Dermis microvascular lymphatic vessel endothelial cell (primary cell): ENCODE results near the gene PRPF31. TPM values are rescaled to one million over a fixed set of nuclear protein-coding genes. Genes with fewer than 3 reads are reported as not detected.

Experiments
- DNase-seq, 2 donors: peaks; one replicate each; pipeline versions ENCODE4 v3.0.0 to v3.0.0-alpha.2; 2010; ENCODE audit warnings: low read depth in 2 of 2
- total RNA-seq: library from RNA; depleted of rRNA; stranded (reverse); fragments of >200 nt; gene quantifications from 2 replicates; pipeline ENCODE4 v1.2.1, GENCODE V29; 2014

PRPF31 gene
- total RNA-seq, 1 donor from 2014 or later = 60.3 TPM

DNA sequence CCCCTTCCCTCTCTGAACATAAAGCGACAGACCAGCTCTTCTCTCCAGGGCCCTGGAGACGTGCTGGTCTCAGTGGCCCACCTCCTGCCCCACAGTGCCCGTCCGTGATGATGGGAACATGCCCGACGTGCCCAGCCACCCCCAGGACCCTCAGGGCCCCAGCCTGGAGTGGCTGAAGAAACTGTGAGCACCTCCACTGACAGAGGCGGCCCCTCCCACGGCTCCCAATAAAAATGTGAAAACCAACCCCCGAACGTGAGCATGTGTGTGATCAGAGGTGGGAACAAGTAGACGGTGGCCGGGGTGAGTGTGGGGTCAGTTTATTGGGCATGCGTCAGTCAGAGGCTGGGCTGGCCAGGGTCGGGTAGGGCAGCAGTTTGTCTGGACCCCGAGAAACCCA, 8.8 kb upstream of the PRPF31 start:
- DNase-seq = no peak

DNA sequence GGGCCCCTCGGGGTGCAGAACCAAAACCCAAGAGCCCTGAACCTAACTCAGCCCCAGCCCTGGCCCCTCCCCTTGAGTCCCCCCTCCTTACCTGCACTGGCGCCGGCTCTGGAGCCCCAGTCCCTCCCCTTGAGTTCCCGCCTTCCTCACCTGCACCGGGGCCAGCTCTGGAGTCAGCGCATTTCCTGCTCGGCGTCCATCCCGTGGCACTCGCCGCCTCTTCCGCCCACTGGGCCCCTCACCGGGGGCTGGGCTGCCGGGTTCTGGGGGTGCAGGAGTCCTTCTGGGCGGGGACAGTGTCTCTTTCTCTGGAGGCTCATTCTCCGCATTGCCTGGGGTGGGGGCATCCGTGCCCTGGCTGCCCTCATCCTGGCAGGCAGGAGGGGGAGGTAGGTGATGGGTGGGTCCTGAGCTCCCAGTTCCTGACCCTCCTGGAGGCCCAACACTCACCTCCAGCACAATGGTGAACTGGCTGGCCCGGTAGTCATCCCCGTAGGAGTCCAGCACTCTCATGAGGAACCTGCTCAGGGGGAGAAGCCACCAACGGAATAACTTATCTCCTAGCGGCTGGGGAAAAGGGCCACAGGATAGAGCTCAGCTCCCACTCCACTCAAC, 7.6 kb upstream of the PRPF31 start:
- no peak for DNase-seq

DNA sequence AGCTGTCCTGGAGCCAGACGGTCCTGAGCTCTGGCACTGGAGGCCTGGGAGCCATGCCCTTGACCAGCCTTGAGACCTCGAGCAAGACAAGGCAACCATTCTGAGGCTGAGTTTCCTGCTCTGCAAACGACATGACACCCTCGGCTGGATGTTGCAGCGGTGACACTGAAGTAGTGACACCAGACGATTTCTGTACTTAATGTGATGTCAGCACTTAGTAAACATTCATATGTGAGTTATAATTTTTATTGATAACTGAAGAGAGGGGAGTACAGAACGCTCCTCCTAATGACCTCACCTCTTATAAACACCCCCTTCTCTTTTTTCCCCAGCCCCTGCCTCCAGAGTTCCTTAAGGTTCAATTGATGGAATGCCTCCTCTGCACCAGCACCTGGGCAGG, 7.1 kb upstream of the PRPF31 start:
- no peak for DNase-seq

GRCh38 chr19:54109651-54110050, 5.9 kb upstream of the PRPF31 start:
- DNase-seq = no peak

DNA sequence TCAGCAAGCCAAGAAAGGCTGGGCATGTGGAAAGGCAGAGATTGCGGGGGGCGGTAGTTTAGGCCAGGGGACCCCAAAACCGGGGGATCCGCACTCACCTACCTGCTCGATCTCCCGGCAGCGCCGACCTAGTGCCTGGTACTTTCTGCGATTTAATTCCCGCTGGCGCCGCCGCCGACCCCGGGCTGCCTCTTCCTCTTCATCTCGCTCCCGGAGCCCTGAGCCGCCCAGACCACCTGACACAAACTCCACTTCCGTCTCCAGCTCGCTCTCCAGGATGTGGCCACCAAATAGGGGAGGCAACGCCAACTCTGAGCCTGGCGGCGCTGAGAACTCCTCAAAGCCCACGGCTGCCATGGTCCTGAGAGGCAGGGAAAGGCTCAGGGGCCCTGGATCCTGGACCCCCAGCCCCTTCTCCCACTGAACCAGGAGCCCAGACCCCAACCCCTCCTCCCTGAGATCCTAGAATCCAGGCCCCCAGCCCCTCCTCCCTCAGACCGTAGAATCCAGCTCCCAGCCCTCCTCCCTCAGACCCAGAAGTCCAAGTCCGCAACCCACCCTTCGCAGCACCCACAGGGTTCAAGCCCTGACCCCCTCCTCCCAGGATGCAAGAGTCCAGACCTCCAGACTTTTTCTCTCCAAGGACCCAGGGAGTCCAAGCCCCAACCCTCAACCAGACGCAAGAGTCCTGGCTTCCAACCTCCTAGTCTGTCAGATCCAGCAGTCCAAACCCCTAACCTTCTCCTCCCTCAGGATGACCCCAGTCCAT, 1.0 kb upstream of the PRPF31 start:
- peak; percentile 30 to 73 for DNase-seq

DNA sequence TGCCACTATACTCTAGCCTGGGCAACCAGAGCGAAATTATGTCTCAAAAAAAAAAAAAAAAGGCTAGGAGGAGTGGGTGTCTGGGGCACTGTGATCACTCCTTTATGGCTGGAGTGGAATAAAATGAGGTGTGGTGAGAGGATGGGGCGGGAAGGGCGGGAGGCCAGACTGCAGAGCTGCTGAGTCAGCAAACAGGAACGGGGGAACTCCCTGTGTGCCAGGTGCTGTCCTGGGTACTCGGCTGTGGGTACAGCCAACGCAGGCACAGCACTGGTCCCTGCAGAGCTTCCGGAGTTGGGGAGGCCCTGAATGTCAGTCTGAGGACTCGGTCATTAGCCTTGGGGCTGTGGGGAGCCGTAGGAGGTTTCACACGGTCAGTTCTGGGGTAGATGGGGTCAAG, 5.7 kb downstream of the PRPF31 start:
- no peak for DNase-seq

- no peak for DNase-seq
These were observed 8.1 kb downstream of the PRPF31 start for GRCh38 chr19:54123682-54124081.

DNA sequence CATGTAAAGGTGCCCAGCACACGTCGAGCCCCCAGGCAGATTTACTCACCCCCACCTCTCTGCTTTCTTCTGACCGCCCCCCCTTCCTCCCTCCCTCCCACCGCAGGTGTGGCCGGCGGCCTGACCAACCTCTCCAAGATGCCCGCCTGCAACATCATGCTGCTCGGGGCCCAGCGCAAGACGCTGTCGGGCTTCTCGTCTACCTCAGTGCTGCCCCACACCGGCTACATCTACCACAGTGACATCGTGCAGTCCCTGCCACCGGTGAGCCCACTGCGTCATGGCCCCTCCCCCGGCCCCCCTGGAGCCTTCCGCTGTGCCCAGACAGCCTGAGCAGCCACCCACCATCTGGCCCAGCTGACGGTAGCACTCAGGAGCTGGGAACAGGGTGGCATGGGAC, 8.8 kb downstream of the PRPF31 start:
- no peak for DNase-seq

DNA sequence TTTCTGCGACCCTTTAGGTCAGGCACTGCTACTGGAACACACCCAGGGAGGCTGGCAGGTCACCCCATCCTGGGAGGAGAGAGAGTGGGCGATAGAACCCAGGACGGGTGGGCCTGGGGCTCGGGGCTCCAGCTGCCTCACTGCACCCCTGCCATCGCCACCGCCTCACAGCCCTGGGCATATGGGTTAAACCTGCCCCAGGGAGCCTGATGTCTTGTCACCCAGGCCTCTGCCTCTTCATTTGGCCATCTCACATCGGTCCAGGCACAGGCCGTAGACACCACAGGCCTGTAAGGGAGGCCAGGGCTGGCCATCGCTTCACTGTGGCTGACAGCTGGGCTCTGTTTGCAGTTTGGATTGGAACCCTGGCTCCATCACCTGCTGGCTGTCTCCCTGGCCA, 10.2 kb downstream of the PRPF31 start:
- no peak for DNase-seq

GRCh38 chr19:54127688-54128440, 12.3 kb downstream of the PRPF31 start:
- no peak for DNase-seq

- no peak for DNase-seq
These were observed 12.8 kb downstream of the PRPF31 start for GRCh38 chr19:54128441-54128725.

DNA sequence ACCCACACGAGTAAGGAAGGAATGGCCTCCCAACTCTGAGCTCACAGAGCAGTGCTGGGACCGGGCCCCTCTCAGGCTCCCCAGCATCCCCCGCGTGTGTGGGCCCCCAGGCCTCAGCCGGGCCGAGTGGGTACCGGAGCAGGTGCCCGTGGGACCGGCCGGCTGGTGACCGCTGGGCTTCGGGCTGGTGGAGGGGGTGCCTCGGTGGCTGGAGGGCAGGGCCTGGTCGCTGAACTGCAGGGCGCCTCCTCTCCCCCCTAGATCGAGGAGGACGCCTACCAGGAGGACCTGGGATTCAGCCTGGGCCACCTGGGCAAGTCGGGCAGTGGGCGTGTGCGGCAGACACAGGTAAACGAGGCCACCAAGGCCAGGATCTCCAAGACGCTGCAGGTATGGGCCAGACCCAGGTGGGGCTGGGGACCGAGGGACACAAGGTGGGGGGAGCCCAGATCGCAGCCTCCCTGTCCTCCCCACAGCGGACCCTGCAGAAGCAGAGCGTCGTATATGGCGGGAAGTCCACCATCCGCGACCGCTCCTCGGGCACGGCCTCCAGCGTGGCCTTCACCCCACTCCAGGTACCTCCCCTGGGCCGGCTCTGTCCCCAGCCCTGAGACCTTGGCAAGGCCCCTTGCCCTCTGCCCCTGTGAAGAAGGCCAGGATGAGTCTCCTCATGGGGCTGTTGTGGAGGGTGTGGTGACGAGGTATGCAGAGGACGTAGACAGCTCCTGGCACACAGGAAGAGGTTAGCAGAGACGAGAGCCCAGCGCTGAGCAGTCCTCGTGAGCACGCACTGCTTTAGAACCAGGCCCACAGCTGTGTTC, 13.5 kb downstream of the PRPF31 start:
- DNase-seq = no peak

- DNase-seq = no peak
These were observed 14.1 kb downstream of the PRPF31 start for GRCh38 chr19:54129617-54129996.

GRCh38 chr19:54133312-54133956, 17.9 kb downstream of the PRPF31 start:
- peak; percentile 11 to 31 for DNase-seq

DNA sequence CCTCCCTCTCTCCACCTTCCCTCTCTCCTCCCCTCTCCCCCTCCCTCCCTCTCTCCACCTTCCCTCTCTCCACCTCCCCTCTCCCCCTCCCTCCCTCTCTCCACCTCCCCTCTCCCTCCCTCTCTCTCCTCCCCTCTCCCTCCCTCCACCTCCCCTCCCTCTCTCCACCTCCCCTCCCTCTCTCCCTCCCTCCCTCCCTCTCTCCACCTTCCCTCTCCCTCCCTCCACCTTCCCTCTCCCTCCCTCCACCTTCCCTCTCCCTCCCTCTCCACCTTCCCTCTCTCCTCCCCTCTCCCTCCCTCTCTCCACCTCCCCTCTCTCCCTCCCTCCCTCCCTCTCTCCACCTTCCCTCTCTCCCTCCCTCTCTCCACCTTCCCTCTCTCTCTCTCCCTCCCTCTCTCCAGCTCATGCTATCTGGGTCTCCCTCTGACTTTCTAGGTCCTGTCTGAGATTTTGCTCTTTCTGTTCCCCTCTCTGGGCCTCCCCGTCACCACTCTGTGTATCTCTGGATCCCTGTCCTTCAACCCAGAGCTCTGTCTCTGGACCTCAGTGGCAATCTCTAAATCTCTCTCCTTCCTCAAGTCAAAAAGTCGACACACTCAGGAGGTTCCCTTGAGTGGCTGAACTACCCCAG, 18.5 kb downstream of the PRPF31 start:
- no peak for DNase-seq

DNA sequence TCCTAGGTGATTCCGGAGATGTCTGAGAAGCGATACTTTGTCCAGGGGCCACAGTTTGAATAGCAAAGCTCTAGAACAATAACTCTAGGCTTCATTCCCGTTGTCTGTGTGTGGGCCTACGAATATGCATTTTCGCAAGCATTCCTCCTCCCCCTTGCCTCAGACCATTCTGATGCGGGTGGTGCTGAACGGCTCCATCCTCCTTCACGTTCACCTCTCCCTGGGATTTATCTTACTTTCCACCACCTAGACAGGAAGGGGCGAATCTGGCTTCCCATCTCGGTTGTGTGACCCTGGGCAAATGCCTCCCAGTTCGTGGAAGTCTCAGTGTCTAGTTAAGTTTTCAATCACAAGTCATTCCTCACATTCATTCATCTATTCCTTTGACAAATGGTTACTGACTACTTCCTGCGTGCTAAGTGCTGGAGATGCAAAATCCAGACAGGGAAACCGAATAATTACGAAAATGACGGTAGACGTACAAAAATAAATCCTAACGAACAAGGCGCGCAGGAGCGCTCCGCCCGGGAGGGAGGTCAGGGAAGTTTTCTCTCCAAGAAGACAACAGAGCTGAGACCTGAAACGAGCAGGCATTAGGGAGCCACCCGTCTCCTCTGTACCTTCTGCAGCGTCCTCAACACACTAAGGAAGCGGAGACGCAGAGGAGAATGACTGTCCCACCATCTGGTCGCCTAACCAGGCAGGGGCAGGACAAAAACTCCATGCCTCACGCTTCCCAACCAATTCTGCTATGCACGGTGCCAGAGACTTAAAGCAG, 20.7 kb downstream of the PRPF31 start:
- no peak for DNase-seq

DNA sequence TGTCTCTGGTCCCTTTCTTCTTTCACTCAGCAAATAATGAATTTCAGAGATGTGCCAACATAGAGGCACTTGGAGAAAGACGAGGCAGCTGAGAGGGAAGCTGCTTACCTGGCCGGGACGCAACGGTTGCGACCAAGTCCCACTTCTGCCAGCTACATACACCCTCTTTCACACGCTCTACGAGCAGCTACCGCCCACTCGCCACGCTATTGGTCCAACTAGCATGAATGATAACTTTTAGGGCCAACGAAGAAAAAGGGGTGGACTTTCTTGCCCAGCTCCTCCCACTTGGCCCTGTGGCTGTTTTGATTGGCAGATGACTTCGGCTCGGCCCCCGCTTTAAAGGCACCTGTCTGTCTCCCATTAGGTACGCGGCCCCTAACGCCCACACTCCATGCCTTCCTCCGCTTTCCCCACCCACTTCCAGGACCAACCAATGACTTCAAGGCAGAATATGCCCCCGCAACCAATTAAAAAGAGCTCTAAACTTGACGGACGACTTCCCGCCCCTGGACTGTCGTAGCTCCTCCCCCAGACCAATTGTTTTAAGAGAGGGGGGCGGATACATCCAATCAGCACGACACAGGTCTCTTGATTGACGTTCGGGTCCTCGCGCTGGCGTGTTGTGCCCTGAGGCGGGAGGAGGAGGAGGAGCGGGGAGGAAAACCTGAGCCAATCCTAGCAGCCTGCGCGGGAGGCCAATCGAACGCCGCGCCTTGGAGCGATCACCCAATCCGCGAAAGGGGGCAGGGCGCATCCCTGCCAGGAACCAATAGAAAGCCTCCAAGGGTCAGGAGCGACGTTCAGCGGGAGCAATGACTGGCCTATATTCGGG, 21.5 kb downstream of the PRPF31 start:
- DNase-seq = peak; percentile 100

GRCh38 chr19:54137699-54138488, 22.3 kb downstream of the PRPF31 start, which contains the start of gene CNOT3:
Gene CNOT3 (plus strand): TSS chr19:54137762. CDS start chr19:54142979, 5,217 bp downstream.
- peak in 1 of 2 donors; percentile 18 for DNase-seq
